ENCODE measurements around the gene LY6G6F.

Gene LY6G6F

GRCh38 chr6:31739639-31740396, 33.2 kb downstream of the LY6G6F start, which contains the start of gene MSH5:
MSH5 (plus strand) TSS chr6:31740005; CDS start chr6:31740467, 462 bp downstream.
- DNase-seq = peak; percentile 99 to 100 (median 99)

DNA sequence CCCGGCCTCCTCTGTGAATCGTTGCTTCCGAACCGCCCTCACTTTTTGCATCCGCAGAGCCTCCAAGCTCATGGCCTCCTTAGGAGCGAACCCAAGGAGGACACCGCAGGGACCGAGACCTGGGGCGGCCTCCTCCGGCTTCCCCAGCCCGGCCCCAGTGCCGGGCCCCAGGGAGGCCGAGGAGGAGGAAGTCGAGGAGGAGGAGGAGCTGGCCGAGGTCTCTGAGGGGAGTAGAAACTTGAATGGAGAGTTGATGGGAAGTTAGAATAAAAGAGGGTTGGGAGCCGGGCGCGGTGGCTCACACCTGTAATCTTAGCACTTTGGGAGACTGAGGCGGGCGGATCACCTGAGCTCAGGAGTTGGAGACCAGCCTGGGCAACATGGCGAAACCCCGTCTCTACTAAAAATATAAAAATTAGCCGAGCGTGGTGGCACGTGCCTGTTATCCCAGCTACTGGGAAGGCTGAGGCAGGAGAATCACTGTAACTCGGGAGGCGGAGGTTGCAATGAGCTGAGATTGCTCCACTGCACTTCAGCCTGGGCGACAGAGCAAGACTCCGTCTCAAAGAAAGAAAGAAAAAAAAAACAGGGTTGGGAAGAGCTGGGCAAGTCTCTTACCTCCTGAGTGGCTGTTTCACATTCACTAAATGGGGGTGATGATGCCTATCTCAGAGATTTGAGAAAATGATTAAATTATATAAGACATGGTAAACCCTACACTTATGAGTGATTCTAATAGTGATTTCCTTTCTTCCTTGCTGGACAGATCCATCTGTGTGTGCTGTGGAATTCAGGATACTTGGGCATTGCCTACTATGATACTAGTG, 33.9 kb downstream of the LY6G6F start:
- peak; percentile 62 to 83 (median 78) for DNase-seq

DNA sequence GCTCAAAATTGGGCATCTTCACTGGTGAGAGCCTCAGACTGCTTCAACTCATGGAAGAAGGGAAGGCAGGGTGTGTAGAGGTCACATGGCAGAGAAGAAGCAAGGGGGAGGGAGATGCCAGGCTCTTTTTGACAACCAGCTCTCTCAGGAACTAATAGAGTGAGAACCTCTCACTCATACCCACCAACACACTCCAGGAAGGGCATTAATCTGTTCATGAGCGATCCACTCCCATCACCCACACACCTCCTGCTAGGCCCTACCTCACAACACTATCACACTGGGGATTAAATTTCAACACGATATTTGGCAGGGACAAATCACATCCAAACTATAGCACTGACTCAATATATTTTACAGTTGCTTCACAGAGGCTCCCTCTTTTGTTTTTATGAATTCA, 35.1 kb downstream of the LY6G6F start:
- no peak for DNase-seq

DNA sequence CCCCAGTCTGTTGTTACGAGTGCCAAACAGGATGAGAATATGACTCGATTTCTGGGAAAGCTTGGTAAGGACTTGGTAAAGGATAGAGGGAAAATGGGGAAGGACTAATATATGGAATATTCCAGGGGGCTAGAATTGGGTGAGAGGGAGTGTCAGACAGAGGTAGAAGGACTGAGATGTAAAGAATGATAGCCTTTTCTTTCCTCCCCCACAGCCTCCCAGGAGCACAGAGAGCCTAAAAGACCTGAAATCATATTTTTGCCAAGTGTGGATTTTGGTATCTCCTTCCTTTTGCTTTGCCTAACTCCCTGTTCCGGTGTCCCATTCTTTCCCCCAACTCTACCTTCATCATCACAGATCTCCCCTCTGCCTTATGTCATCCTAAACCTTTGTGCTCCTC, 36.2 kb downstream of the LY6G6F start:
- no peak for DNase-seq

DNA sequence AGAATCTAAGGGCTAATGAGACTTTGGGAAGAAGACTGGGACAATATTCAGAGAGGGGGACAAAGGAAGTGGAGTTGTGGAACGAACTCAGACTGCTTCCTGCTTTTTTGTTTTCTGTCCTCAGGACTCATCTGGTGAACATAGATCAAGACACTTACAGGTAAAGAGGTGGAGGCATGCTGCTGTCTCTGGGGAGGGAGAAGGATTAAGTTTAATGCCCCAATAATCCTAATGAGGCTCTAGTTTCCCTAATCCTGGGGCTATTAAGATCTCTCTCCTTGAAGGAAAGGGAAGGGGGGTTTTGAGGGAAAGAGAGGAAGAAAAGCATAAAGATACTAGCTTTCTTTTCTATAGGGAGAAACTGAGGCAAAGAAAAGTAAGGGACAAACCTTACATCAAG, 37.8 kb downstream of the LY6G6F start:
- no peak for DNase-seq

GRCh38 chr6:31749301-31750036, 42.8 kb downstream of the LY6G6F start:
- no peak for DNase-seq

GRCh38 chr6:31750411-31751022, 43.9 kb downstream of the LY6G6F start:
- DNase-seq = no peak

GRCh38 chr6:31752739-31753319, 46.2 kb downstream of the LY6G6F start:
- DNase-seq = no peak

DNA sequence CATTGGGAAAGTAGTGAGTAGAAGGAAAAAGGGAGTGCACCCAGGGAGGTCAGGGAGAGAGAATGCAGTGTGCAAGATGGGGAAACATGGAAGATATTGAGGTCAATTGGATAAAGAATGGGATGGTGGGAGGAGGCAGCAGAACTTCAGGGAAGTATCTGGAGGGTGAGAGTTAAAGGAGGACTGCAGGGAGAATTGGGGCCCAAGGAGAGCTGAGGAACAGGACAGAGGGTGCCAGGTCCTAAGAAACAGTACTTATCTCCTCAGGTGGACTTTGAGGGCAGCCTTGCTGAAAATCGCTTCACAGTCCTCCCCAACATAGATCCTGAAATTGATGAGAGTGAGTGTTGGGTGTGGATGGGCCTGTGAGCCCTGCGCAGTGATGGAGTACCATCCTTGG, 51.6 kb downstream of the LY6G6F start:
- no peak for DNase-seq

All from suppressor macrophage (primary cell).